ENCODE results near the gene MCUB.

Gene MCUB

GRCh38 chr4:109559625-109559982, 442 bp upstream of the MCUB start:
- Histone ChIP-seq H3K4me3 (replicated peaks; ENCODE audit: low read depth, low read length) (peak overlapping the region; percentile 77), H3K27me3 (replicated peaks; ENCODE audit: control insufficient read depth, insufficient read depth, low read length) (no peaks in the 10 kb centered on the region), H3K36me3 (ENCODE audit: control insufficient read depth, insufficient read depth, low read length) (no peaks in the 10 kb centered on the region)
- no peak for TF ChIP-seq CTCF (IDR thresholded peaks at IDR 0.05; ENCODE audit: insufficient read depth, low read length, poor library complexity, severe bottlenecking)
- no peak for DNase-seq (ENCODE audit: extremely low read depth, insufficient read length)

- Histone ChIP-seq H3K4me3 (replicated peaks; ENCODE audit: low read depth, low read length) (peak overlapping the region; percentile 77), H3K36me3 (ENCODE audit: control insufficient read depth, insufficient read depth, low read length) (no peaks in the 10 kb centered on the region), H3K27me3 (replicated peaks; ENCODE audit: control insufficient read depth, insufficient read depth, low read length) (no peaks in the 10 kb centered on the region)
- TF ChIP-seq CTCF (IDR thresholded peaks at IDR 0.05; ENCODE audit: insufficient read depth, low read length, poor library complexity, severe bottlenecking), result no peak
- peak; percentile 80 for DNase-seq (ENCODE audit: extremely low read depth, insufficient read length)
These were observed 828 bp downstream of the MCUB start for GRCh38 chr4:109560687-109561461.

- no peaks in the 10 kb centered on the region for H3K27me3 ChIP-seq (replicated peaks; ENCODE audit: control insufficient read depth, insufficient read depth, low read length)
- no peaks in the 10 kb centered on the region for H3K36me3 ChIP-seq (ENCODE audit: control insufficient read depth, insufficient read depth, low read length)
- H3K4me3 ChIP-seq (replicated peaks; ENCODE audit: low read depth, low read length), result no peak overlapping the region
These were observed 2.6 kb downstream of the MCUB start for GRCh38 chr4:109562457-109563239.

GRCh38 chr4:109571494-109571893, 11.4 kb downstream of the MCUB start:
- no peak for TF ChIP-seq CTCF (IDR thresholded peaks at IDR 0.05; ENCODE audit: insufficient read depth, low read length, poor library complexity, severe bottlenecking)
- H3K36me3 ChIP-seq (ENCODE audit: control insufficient read depth, insufficient read depth, low read length), result no peaks in the 10 kb centered on the region
- H3K27me3 ChIP-seq (replicated peaks; ENCODE audit: control insufficient read depth, insufficient read depth, low read length), result no peaks in the 10 kb centered on the region
- H3K4me3 ChIP-seq (replicated peaks; ENCODE audit: low read depth, low read length), result no peak overlapping the region
- DNase-seq (ENCODE audit: extremely low read depth, insufficient read length), result no peak

More at GRCh38 chr4:109562457-109563239, 2.6 kb downstream of the MCUB start:
- TF ChIP-seq CTCF (IDR thresholded peaks at IDR 0.05; ENCODE audit: insufficient read depth, low read length, poor library complexity, severe bottlenecking), result no peak
- DNase-seq (ENCODE audit: extremely low read depth, insufficient read length), result no peak

- TF ChIP-seq CTCF (IDR thresholded peaks at IDR 0.05; ENCODE audit: insufficient read depth, low read length, poor library complexity, severe bottlenecking), result no peak
- H3K4me3 ChIP-seq (replicated peaks; ENCODE audit: low read depth, low read length), result no peak overlapping the region
- no peaks in the 10 kb centered on the region for H3K36me3 ChIP-seq (ENCODE audit: control insufficient read depth, insufficient read depth, low read length)
- H3K27me3 ChIP-seq (replicated peaks; ENCODE audit: control insufficient read depth, insufficient read depth, low read length), result no peaks in the 10 kb centered on the region
- no peak for DNase-seq (ENCODE audit: extremely low read depth, insufficient read length)
These were observed 12.1 kb downstream of the MCUB start for GRCh38 chr4:109572154-109572553.
